SHP77 treated with DMSO at 0.1 percent for 48 hours (cell line): Measurements from ENCODE around the gene JAKMIP1.
"Not testable (repeated sequence)": the region's sequence is repeated elsewhere in the genome, so short reads cannot be mapped to it uniquely, and the experiment has no call there.

ENCODE experiments used
- DNase-seq: peaks from one replicate; lab custom pipeline; 2025; lab: John Stamatoyannopoulos, UW

JAKMIP1 gene

GRCh38 chr4:6013564-6013963, 186.8 kb downstream of the JAKMIP1 start:
- DNase-seq, result no peak

GRCh38 chr4:6012200-6012599, 188.1 kb downstream of the JAKMIP1 start:
- DNase-seq, result no peak

DNA sequence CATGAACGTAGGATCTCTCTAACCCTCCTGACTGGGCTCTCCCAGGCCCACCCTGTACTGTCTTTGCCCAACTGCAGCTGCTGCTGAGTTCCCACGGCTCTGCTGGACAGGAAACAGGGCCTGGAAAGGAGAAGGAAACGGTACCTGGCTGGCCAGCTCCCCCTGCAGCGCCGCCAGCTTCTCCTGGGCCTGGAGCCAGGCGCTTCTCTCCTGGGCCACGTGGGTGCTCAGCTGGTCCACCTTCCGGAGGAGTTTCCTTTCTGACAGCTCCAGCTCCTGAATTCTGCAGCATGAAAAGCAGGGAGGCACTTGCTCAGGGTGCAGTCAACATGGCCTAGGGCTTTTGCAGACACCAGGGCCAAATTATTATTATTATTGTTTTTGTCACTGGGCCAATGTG, 188.7 kb downstream of the JAKMIP1 start:
- no peak for DNase-seq

DNA sequence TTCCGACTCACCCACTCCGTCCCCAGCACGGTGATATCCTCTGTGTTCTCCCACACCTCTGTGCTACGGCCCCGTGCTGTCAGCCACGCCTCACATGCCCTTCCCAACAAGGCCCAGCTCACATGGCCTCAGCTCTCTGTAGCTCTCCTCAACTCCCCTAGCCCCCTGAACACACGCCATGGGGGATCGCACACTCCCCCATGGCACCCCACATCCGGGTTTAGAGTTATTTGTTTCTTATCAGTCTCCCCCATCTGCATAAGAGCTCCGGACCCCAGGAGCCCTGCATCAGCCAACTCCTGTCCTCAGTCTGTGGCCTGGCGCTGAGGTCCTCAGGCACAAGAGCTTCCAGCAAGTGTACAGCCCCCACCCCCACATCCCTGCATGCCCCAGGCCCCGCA, 189.1 kb downstream of the JAKMIP1 start:
- DNase-seq, result no peak

- DNase-seq, result no peak
These were observed 189.6 kb downstream of the JAKMIP1 start for GRCh38 chr4:6010789-6011188.

GRCh38 chr4:6009452-6009851, 190.9 kb downstream of the JAKMIP1 start:
- no peak for DNase-seq

GRCh38 chr4:6008766-6009385, 191.5 kb downstream of the JAKMIP1 start:
- no peak for DNase-seq

DNA sequence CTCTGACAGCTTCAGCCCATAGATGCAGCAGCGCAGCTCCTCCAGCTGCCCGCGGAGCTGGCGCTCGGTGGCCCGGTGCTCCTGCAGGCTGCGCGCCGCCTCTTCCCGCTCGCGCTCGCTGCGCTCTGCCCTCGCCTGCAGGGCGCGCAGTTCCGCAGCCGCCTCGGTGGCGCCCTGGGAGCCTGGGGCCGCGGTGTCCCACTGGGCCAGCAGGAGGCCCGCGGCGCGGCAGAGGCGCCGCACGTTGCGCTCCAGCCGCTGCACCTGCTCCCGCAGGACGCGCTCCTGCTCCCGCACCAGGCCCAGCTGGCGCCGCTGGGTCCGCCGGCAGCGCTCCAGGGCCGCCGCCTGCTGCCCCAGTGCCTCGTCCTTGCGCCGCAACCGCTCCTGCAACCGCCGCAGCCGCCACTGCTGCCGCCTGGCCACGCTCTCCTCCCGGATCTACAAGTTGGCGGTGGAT, 192.2 kb downstream of the JAKMIP1 start:
- DNase-seq, result no peak

DNA sequence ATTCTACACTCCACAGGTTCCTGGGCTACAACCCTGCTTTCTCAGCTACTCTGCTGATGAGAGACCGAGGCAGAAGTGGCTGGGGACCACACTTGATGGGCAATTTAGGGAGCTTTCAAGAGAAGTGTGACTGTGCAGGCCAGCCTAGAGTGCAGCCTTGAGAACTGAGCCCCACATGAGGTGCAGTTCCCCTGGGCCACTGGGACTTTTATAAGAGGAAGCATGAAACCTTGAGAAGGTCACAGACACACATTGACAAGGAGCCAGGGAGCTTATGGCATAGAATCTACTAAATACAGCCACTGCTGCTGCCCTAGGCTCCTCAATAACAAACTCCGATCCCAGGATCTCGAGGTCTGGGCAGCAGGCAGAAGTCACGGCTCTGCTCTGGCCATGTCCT, 195.2 kb downstream of the JAKMIP1 start:
- no peak for DNase-seq

DNA sequence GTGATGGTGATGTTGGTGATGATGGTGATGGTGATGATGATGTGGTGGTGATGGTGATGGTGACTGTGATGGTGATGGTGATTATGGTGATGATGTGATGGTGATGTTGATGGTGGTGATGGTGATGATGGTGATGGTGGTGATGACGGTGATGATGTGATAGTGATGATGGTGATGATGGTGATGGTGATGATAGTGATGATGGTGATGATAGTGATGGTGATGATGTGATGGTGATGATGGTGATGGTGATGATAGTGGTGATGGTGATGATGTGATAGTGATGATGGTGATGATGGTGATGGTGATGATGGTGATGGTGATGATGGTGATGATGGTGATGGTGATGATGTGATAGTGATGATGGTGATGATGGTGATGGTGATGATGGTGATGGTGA, 196.9 kb downstream of the JAKMIP1 start:
- DNase-seq, result not testable (repeated sequence)

DNA sequence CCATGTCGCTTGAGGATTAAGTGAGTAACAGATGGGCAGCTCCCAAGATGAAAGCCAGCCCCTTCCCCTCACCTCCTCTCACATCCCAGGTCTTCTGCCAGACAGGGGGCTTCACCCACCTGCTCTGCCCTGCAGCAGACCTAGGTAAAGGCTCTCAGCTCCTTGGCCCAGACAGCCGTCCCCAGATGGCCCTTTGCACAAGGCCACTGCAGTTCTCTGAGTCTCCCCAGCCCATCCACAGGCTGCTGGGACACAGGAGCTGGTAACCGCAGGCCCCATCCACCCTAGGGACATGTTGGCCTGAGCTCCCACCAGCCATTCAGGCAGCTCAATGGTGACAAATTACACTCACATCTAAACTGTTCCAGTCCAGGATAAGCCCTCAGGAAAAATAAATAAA, 197.4 kb downstream of the JAKMIP1 start:
- DNase-seq, result no peak

DNA sequence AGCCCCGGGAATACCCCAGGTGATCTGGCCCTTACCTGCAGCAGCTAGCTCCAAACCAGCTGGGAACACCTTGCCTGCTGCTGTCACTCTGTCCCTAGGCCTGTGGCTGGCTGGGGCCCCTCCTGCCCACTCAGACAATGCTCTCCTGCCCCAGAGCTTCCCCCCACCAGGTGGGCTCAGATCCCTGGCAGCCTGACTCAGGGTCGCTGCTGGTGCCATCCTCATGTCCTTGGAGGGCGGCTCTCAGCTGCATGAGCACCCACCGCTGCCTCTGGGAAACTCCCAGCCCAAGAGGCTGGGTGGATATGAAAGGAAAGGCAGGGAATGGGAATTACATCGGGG, 197.9 kb downstream of the JAKMIP1 start:
- no peak for DNase-seq

DNA sequence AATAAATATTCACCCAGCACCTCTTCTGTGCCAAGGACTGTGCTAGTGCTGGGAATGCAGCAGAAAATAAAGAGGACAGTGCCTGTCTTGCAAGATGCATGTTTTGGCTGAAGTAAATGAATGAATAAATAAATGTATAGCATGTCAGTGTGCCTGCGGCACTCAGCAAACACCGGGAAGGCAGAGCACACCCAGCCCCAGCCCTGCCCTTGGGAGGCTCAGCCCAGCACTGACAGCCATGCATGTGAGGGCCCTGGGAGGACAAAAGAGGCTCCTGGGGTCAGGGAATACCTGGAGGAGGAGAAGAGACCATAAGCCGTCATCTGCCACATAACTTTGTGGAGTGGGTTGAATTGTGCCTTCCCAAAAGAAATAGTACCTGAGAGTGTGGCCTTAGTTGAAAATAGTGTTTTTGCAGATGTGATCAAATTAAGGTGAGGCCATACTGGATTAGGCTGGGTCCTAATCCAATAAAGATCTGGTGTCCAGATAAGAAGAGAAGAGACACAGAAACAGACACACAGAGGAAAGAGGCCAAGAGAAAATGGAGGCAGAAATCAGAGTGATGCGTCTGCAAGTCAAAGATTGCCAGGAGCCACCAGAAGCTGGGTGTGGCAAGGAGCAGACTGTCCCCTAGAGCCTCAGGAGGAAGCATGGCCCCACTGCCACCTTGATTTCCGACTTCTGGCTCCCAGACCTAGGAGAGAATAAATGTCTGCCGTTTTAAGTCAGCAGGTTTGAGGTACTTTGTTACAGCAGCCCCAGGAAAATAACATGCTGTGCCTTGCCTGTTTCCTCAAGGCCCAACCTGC, 198.5 kb downstream of the JAKMIP1 start:
- DNase-seq, result no peak

- DNase-seq, result no peak
These were observed 200.5 kb downstream of the JAKMIP1 start for GRCh38 chr4:5999830-6000365.

GRCh38 chr4:5999356-5999755, 201.0 kb downstream of the JAKMIP1 start:
- no peak for DNase-seq

GRCh38 chr4:5998333-5998936, 201.9 kb downstream of the JAKMIP1 start:
- no peak for DNase-seq

DNA sequence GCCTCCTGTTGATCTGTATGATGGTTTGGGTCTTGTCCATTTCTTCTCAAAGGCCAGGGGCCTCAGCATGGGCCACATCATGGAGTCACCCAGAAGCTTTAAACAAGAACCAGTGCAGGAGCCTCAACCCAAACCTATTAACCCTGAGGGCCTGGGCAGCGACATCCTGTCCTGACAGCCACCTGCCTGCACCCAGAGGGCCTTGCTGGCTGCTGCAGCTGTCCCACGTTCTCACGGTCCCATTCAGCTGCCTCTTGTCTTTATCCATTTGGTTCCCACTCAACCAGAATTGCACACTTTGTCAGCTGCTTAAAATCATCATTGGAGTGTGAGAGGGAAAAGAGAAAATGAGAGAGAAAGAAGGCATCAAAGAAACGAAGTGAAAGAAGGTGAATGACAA, 203.7 kb downstream of the JAKMIP1 start:
- DNase-seq, result no peak

DNA sequence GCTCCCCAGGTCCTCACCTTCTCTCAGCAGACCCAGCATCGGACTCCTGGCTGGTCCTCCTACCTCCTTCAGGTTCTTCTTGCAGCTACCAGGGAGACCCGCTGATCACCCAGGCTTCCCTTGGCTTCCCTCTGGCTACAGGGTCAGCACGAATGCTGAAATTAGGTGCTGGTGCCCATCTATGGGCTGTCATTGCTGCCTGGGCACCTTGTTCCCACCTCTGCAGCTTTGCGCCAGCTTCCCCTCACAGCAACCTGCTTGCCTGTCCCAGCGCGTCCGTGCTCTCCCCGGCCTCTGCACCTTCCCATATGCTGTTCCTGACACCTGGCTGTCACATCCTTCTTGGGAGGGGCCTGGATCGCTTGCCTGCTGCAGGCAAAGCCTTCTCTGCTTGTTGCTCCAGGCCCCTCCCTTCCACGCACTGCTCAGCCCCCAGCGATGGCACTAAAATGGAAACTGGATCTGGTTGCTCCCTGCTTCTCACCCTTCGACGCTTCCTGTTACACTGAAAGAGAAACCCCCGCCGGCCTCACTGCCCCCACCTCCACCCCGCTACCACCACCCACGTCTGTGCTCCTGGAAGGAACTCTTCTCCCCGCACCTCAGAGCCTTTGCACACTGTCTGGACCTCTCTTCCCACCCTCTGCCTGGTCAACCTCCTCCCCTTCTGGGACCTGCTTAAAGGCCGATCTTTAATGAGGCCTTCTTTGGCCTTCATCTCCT, 204.3 kb downstream of the JAKMIP1 start:
- DNase-seq, result no peak

DNA sequence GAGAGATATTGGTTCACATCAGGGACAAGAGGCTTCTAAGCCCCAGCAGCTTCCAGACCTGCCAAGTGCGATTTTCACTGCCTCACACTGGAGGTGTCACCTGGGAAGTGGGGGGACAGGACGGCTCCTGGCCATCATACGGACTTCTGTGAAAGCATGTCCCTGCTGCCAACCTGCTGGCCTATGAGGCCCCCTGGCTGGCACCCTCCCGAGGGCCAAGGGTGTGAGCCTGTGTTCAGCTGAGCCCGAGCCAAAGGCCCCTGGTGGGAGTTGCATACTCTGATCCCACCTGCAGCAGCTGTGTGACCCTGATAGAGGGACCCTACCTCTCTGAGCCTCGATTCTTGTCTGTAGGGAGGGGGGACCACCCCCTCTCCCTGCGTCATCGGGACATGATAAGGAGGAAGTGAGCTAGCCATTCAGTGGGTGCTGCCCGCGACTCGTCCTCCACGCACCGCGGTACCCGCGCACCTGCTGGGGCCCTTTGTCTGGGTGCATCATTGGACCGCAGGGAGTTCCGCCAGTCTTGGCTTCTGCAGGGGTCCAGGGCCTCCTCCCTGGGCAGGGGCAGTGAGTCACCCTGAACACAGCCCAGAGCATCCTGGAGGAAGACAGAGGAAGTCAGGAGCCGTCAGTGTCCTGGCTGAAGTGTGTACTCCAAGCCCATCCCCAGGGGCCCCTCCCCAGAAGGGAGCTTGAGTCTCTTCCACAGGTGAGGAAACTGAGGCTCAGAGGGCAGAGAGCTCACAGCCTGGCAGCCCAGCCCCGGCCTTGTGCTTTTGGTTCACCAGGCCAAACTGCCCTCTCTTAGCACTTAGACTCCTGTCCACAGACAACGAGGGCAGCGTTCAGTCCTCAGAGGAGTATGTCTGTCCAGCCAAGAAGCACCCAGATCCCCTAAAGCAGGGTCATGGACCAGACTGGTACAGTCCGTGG, 206.2 kb downstream of the JAKMIP1 start:
- DNase-seq, result no peak

DNA sequence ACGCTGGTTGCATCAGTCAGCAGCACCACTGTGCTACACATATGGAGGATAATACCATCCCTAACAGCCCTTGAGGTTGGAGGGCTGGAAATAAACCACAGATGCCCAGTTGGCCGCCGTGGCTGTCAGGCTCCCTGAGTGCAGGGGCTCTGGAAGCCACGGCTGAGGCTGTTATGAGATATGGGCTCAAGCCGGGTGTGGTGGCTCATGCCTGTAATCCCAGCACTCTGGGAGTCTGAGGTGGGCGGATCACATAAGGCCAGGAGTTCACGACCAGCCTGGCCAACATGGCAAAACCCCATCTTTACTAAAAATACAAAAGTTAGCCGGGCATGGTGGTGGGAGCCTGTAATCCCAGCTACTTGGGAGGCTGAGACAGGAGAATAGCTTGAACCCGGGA, 207.0 kb downstream of the JAKMIP1 start:
- DNase-seq, result not testable (repeated sequence)

GRCh38 chr4:5992828-5993321, 207.5 kb downstream of the JAKMIP1 start:
- no peak for DNase-seq
